Testis (tissue), 3 donors: ENCODE data around the gene ADAMTSL2. TPM values are rescaled to one million over a fixed set of nuclear protein-coding genes. Genes with fewer than 3 reads are reported as not detected.

Source experiments
- DNase-seq: peaks from one replicate; pipeline ENCODE4 v3.0.0-alpha.2; 2019
- H3K27ac ChIP-seq, 2 donors: fragments of 200-600 bp; sonication (generic); one replicate each; pipeline ENCODE4 v1.5.1; 2019
- H3K27me3 ChIP-seq: fragments of 200-600 bp; sonication (generic); one replicate; pipeline ENCODE4 v1.5.1; 2019
- H3K36me3 ChIP-seq: fragments of 200-600 bp; sonication (generic); one replicate; pipeline ENCODE4 v1.5.1; 2017; ENCODE audit warnings: low read depth; ENCODE audit errors: missing control alignments
- H3K4me1 ChIP-seq: fragments of 200-600 bp; sonication (generic); one replicate; pipeline ENCODE4 v1.5.1; 2019
- H3K4me3 ChIP-seq, 2 donors: fragments of 200-600 bp; sonication (generic); one replicate each; pipeline ENCODE4 v1.5.1; 2017 to 2019
- H3K9me3 ChIP-seq: fragments of 200-600 bp; sonication (generic); one replicate; pipeline ENCODE4 v1.5.1; 2017
- POLR2A ChIP-seq: fragments of 450-650 bp; IDR thresholded peaks from one replicate; pipeline ENCODE4 v1.6.1; 2017; ENCODE audit warnings: antibody characterized with exemption, mild to moderate bottlenecking, moderate library complexity
- WGBS, 2 donors: methylation state at CpG; one replicate each; pipeline ENCODE4 v1.1.5; 2018; 5-methylcytosine and 5-hydroxymethylcytosine counted together
- intact Hi-C: fragments of 100-400 bp; cut with DNase I; formaldehyde crosslinking; loops from one replicate; pipeline ENCODE4 v1.15.1; 2023; ENCODE audit warnings: low total_unique reads
- polyA plus RNA-seq: library from polyadenylated mRNA; stranded (reverse); fragments of 350-450 nt; fragmentation: Illumina TruSeq; extraction: RNeasy Lipid Tissue Mini Kit (QIAGEN cat#74804); gene quantifications from one replicate; pipeline ENCODE4 v1.2.3, GENCODE V29; 2014; ENCODE audit warnings: low read depth, low replicate concordance; ENCODE audit not compliant: insufficient read depth
- total RNA-seq, 2 donors: library from RNA; depleted of rRNA; stranded (reverse); fragments of >200 nt; gene quantifications; one replicate each; pipeline ENCODE4 v1.2.3, GENCODE V29; 2016
- TF ChIP-seq, protein P1 (sequence below), 3 experiments: fragments of 450-650 bp in 2 of 3; fragments of 200-600 bp in 1 of 3; sonication (generic) in 1 of 3; IDR thresholded peaks; one replicate each; pipeline ENCODE4 v1.5.1; 2016 to 2019; ENCODE audit warnings: antibody characterized with exemption in 3 of 3, mild to moderate bottlenecking in 2 of 3, moderate library complexity in 1 of 3

ADAMTSL2 gene
- total and polyA plus RNA-seq, 3 donors from 2014 or later: 3.8 to 11.1 (median 9.4) TPM

DNA sequence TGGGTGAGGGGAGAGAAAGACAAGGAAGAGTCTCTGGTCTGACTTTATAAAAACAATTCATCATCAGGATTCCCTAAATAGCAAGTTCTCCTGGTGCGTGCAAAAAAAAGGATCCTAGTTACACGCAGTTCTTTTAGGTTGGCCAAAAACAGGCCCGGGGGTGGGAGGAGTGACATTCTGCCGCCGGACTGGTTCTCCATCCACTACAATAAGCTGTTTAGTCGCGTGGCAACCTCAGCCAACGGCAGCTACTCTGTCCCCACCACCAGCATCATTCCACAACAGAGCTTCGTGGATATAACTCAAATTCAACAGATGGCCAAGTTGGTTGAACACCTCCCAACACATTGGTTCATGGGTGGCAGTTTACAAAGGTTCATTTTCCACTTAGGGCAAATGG is 77.5 kb downstream of the ADAMTSL2 start:
- WGBS, 2 donors: 69 to 81% methylated on average over 9 of the region's 9 CpGs
- Histone ChIP-seq H3K4me3 (no peak overlapping the region), H3K36me3 (no peaks in the 10 kb centered on the region), H3K4me1 (peaks cover 2% of the 10 kb centered on the region), H3K27ac (no peak overlapping the region), H3K9me3 (no peaks in the 10 kb centered on the region), H3K27me3 (no peaks in the 10 kb centered on the region)
- DNase-seq: no peak
- intact Hi-C loops: no loop called here
- TF ChIP-seq, protein P1, sequence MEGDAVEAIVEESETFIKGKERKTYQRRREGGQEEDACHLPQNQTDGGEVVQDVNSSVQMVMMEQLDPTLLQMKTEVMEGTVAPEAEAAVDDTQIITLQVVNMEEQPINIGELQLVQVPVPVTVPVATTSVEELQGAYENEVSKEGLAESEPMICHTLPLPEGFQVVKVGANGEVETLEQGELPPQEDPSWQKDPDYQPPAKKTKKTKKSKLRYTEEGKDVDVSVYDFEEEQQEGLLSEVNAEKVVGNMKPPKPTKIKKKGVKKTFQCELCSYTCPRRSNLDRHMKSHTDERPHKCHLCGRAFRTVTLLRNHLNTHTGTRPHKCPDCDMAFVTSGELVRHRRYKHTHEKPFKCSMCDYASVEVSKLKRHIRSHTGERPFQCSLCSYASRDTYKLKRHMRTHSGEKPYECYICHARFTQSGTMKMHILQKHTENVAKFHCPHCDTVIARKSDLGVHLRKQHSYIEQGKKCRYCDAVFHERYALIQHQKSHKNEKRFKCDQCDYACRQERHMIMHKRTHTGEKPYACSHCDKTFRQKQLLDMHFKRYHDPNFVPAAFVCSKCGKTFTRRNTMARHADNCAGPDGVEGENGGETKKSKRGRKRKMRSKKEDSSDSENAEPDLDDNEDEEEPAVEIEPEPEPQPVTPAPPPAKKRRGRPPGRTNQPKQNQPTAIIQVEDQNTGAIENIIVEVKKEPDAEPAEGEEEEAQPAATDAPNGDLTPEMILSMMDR (IDR thresholded peaks at IDR 0.05): no peak
- TF ChIP-seq POLR2A: no peak

DNA sequence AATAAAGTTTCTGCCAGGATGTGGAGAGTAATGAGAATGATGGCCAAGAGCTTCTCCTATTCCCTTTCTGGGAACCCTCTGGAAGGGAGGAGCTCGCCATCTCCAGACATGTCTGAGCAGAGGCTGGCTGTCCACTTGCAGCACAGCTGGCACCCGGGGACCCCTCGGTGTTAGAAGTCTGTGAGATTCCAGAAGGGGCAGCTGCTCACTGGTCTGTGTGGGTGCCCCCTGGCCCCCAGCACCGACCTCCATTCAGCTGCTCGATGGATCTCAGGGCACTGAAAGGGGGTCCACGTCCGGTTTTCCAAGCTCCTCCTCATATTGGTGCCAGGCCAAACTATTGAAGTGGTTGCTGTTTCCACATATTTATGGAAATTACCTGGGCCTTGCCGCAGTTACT is 78.3 kb downstream of the ADAMTSL2 start:
- 90 to 91% methylated on average over 7 to 8 of the region's 8 CpGs for WGBS, 2 donors
- Histone ChIP-seq H3K36me3 (no peaks in the 10 kb centered on the region), H3K4me3 (no peak overlapping the region), H3K27me3 (no peaks in the 10 kb centered on the region), H3K9me3 (no peaks in the 10 kb centered on the region), H3K27ac (no peak overlapping the region), H3K4me1 (peaks cover 2% of the 10 kb centered on the region)
- TF ChIP-seq, protein P1 (IDR thresholded peaks at IDR 0.05): no peak
- no peak for TF ChIP-seq POLR2A
- no peak for DNase-seq
- intact Hi-C loops: no loop called here

DNA sequence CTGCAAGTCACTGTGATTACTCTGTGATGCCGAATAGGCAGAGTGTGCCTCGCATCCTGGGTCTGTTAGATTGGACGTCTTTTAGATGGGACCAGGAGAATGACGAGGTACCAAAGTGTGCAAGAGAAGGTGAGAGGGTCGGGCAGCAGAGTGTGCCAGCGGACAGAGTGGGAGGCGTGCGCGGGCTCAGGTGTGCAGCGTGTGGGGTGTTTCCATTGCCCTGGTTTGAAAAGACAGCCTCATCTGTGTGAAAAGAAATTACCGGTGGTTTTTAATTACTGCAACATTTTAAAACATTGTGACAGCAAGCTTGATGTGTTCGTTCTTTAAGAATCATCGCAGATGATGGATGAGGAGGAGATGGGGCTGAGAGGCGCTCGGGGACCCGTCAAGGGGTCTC is 78.9 kb downstream of the ADAMTSL2 start:
- intact Hi-C loops: no loop called here
- Histone ChIP-seq H3K9me3 (no peaks in the 10 kb centered on the region), H3K4me3 (no peak overlapping the region), H3K36me3 (no peaks in the 10 kb centered on the region), H3K27me3 (no peaks in the 10 kb centered on the region), H3K27ac (no peak overlapping the region), H3K4me1 (peaks cover 2% of the 10 kb centered on the region)
- WGBS, 2 donors: 83 to 85% methylated on average over 16 of the region's 16 CpGs
- no peak for DNase-seq
- no peak for TF ChIP-seq POLR2A
- TF ChIP-seq, protein P1 (IDR thresholded peaks at IDR 0.05): no peak

DNA sequence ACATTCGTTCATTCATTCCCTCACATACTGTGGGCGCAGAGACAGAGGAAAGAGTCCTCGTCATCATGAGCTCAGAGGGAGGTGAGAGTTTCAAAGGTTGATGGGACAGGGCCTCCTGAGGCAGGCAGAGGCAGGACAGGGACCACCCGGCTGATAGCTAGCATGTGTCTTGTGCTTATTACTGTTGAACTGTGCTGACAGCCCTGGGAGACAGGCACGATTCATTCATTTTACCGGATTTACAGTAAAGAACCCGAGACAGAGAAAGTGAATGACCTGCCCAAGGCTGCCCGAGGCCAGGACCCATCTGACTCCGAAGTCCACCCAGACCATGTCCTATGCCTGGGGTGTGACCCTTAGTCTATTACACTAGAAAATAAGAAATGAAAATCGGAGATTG is 79.6 kb downstream of the ADAMTSL2 start:
- no peaks in the 10 kb centered on the region for H3K27me3 ChIP-seq
- TF ChIP-seq, protein P1 (IDR thresholded peaks at IDR 0.05): no peak
- TF ChIP-seq POLR2A: no peak
- no peak overlapping the region for H3K27ac ChIP-seq
- H3K9me3 ChIP-seq: no peaks in the 10 kb centered on the region
- H3K4me3 ChIP-seq: no peak overlapping the region
- no peak for DNase-seq
- peaks cover 2% of the 10 kb centered on the region for H3K4me1 ChIP-seq
- 80 to 83% methylated on average over 10 of the region's 10 CpGs for WGBS, 2 donors
- no peaks in the 10 kb centered on the region for H3K36me3 ChIP-seq
- intact Hi-C loops: no loop called here

DNA sequence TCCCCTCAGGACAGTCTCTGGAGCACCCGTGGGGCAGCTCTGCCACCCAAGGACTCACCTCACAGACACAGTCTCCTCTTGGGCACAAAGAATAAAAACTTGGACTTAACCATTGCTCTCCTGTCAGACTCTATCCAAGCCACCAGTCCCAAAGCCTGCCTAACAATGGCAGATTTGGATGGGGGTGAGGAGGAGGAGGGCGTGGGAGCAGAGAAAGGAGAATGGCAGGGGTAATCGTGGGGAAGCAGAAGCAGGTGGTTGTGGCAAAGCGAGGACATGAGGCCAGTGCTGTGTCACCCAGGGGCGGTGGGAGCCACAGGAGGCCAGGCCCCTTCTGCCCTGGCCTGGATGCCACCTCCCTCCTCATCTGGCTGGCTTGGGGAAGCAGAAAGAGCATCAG is 80.2 kb downstream of the ADAMTSL2 start:
- DNase-seq: no peak
- Histone ChIP-seq H3K4me3 (no peak overlapping the region), H3K27me3 (no peaks in the 10 kb centered on the region), H3K9me3 (no peaks in the 10 kb centered on the region), H3K4me1 (no peaks in the 10 kb centered on the region), H3K27ac (no peak overlapping the region), H3K36me3 (no peaks in the 10 kb centered on the region)
- 80 to 81% methylated on average over 5 of the region's 5 CpGs for WGBS, 2 donors
- intact Hi-C loops: no loop called here
- TF ChIP-seq, protein P1 (IDR thresholded peaks at IDR 0.05): no peak
- TF ChIP-seq POLR2A: no peak
